IPS DF 4.7 (cell line): ENCODE results near the gene CPSF4.
"Not testable (repeated sequence)": the region's sequence is repeated elsewhere in the genome, so short reads cannot be mapped to it uniquely, and the experiment has no call there.

ENCODE experiments used
- DNase-seq: peaks from one replicate; pipeline ENCODE4 v3.0.0-alpha.2; 2013; ENCODE audit warnings: low spot score; ENCODE audit errors: extremely low read depth

The CPSF4 gene

DNA sequence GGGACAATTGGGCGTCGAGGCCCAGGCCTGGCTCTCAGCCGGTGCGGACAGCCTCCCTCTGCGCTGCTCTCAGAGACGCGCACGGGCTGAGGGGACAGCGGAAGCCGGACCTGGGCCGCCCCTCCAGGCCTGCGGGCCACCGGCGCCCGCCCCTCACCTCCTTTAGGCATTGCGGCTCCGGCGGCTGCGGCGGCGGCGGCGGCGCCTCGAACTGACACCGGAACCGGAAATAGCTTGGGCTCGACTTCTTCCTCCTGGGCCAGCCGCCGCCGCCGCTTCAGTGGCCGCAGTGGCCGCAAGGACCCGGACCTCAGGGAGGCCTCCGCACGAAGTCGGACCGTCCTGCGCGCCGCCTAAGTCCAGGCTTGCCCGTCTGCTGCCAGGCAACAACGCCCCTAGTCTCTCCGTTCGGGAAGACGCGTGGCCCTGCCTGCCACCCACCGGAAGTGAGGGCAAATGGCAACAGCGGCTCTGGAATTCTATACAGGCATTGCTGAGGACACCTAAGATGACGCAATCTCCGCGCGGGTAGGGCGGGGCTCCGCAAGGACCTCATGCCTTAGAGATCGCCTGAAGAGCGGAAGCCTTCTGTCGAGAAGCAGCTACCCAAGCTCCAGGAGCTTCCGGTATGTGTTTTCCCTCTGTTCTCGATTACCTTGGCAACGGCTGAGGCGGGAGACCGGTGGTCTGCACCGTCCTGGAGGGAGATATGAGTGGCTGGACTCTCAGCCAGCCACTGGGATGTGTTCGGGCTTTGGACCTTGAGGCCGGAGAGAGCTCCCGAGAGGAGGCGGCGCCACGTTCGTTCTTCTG is 30.2 kb upstream of the CPSF4 start, which contains the start of the genes BUD31 and PDAP1:
TSS of gene BUD31 (plus strand) at position 591 of the 813 bp plus-strand sequence. CDS start 2,124 bp downstream, outside the sequence.
TSS of gene PDAP1 (minus strand) at position 219 of the 813 bp plus-strand sequence. CDS start at position 170, 49 bp downstream.
- peak; percentile 69 for DNase-seq

DNA sequence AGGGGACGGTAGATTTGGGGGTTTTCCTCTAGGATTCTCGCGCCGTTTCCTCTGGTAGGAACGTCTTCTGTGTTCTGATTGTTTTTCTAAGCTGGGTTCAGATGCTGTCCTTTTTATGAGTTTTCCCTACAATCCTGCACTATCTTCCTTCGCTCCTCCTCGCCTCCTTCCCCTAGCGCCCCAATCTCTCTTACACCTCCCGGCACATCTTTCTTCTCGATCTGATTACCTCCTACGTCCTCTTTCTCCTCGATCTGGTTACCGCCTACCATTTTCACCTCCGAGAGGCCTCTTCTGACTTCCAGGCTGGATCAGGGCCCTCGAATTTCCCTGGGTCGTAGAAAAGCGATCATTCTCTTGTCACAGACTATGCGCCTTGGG is 29.6 kb upstream of the CPSF4 start:
- no peak for DNase-seq

DNA sequence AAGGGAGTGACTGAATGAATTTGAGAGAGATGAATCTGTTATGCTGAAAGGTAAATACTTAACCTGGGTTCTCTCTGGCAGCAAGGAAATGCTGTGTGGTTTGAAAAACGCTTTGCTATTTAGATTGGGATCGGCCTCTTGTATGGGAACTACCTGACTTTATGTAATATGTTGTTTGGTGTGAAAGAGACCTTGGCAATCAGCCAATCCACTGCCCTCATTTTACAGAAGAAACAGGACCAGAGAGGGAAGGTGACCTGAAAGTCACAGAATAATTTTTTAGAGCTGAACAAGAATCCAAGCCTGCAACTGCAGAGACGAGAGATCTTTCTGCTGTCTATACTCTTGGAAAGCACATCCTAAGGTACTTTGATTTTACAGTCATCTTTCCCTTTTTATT is 28.9 kb upstream of the CPSF4 start:
- no peak for DNase-seq

DNA sequence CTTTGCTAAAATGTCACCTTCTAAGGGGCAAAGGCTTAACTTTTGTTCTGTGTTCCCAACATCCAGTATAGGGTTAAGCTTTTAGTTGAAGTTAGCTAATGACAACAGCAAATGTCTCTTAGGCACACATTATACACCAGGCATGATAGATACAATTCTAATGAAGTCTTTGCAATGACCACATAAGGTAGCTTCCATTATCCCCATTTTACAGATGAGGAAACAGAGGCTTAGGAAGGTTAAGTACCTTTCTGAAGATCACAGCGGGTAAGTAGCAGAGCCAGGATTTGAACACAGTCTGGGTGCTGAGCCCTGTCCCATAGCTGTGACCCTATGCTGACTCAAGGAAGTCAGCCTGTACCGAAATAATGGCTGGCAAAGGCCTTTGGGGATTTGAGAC is 28.1 kb upstream of the CPSF4 start:
- DNase-seq: no peak

DNA sequence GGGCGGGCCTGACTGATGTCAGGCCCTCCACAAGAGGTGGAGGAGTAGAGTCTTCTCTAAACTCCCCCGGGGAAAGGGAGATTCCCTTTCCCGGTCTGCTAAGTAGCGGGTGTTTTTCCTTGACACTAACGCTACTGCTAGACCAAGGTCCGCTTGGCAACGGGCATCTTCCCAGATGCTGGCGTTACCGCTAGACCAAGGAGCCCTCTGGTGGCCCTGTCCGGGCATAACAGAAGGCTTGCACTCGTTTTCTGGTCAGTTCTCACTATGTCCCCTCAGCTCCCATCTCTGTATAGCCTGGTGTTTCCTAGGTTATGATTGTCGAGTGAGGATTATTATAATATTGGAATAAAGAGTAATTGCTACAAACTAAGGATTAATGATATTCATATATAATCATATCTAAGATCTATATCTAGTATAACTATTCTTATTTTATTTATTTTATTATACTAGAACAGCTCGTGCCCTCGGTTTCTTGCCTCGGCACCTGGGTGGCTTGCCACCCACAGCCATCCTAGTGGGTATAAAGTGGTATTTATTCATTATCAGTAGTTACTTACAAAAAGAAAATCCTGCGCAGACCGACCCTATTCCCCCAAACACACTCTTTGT is 23.1 kb upstream of the CPSF4 start:
- not testable (repeated sequence) for DNase-seq

DNA sequence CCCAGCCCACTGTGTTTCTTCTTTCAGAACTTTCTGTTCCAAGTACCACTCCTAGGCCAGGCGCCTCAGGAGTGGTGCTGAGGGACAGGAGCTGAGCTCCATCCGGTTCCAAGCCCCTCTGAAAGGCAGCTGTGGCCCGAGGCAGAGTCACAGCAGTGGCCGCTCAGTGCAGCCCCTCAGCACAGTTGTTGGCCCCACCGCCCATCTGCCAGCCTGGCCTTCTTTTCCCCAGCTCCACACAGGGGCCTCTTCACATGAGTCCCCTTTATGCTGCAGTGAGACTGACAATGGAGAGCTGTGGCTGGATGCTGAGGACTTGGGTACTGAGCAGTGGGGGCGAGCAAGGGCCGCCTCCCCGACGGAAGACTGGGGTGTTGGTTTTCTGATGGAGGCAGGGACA is 20.5 kb upstream of the CPSF4 start:
- DNase-seq: no peak

DNA sequence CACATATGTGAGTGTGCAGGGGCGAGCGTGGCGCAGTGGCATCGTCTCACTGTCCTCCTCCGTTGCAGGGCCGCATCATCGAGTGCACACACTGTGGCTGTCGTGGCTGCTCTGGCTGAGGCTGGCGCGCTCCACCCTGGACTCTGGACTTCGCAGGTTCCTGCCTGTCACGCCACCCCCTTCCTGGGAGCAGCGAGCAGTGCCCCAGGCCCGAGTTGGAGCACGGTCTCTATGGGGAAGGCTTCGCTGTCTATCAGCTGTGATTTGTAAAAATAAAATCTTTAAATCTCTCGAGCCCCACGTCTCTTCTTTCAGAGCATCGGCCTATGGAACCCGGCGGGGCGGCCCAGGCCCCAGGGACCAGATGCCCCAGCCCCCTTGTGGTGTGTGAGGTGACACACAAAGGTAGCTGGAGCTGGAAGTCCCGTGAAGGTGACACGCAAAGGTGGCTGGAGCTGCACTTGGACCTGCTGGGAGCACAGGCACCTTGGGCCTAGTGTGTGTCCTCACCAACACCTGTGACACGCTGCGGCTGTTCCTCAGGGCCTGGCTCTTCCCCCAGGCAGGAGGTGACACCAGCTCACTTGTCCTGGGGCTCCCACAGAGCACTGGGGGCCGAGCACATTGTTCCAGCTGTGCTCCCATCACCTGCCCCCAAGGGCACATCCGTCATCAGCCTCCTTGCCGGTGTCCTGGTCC is 19.3 kb upstream of the CPSF4 start:
- DNase-seq: no peak

DNA sequence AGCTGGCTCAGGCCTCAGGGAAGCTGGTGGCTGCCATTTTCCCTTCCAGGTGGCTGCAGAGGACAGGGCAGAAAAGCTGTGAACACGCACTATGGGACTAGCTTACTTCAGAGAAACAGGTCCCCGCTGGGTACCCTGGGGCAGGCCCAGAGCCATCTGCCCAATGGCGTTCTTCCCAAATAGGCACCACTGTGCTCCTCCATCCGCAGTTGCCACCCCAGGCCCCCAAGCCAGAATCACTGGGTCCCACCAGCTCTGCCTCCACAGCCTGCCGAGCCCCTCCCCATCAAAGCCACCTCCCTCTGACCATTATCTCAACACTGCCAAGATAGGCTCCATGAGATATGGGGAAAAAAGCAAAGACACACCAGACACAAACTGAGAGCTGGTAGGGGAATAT is 18.5 kb upstream of the CPSF4 start:
- no peak for DNase-seq

DNA sequence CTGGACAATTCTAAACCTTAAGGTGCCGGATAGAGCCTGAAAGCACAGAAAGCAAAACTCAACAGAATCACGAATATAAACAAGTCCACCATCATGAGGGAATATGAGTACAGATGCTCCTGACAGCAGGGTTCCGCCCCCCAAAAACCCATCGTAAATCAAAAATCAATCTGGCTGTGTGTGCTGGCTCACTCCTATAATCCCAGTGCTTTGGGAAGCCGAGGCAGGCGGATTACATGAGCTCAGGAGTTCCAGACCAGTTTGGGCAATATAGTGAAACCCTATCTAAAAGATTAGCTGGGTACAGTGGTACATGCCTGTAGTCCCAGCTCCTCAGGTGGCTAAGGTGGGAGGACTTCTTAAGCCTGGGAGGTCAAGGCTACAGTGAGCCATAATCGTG is 17.8 kb upstream of the CPSF4 start:
- no peak for DNase-seq

DNA sequence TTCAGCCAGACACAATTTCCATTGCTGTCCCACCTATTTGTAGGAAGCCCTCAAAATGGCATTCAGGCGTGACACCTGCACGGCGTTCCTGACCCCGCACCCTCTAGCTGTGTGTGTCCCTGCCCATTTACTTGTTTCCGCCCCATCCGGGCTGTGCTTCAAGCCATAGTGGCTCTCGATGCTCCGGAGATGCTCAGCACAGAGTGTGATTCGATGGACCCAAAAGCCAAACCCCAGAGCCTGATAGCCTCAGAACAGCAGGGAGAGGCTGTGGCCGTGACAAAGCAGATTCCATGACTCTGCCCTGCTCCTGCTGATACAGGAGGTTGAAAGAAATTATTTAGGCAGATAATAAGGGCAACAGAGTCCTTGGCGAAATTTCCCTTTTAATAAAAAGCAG is 16.6 kb upstream of the CPSF4 start:
- no peak for DNase-seq

DNA sequence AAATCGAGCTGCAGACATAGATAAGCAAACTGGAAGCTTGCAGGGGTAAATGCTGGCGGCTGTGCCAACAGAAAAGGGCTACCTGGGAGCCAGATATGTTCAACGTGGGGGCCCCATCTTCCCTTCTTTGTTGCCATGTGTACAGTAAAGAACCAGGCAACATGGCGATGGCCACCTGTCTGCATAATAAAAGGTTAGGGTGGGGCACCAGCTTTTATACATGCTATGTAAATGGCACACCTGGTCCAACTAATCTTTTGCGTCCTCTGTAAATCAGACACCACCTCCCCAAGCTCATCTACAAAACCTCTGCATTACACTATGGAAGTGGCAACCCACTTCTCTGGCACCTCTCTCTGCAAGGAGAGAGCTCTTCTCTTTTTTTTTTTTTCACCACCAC is 16.1 kb upstream of the CPSF4 start:
- no peak for DNase-seq

DNA sequence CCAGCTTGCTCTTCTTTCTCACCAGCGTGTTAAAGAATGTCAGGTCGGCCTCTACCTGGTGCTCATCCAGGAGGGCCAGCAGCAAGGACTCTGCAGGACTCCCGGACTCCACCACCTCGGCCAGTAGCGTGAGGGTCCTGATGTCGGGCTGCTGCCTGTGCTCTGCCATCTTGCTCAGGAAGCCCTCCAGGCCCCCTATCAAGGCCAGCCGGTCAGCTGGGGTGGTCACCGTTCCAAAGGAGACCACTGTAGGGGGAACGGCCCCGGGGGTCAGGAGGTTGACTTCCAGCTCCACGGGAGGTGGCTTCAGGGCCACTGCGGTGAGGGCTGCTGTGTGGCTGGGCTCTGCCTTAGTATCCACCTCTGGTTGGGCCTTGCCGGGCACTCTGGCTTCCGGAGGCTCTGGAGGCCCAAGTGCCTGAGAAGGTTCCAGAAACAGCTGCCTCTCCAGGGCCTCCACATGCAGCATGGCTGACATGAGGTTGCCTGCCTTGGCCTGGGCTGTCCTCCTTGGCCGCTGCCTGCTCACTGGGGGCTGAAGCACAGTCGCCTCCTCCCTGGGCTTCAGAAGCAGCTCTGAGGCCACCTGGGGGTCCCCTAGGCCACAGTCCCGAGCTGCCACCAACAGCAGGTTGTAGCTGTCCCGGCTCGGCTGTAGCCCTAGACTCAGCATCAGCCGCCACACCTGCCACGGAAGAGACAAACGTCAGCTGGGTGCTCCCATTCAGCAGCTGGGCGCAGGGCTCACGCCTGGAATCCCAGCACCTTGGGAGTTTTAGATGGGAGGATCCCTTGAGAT is 13.6 kb upstream of the CPSF4 start:
- no peak for DNase-seq

DNA sequence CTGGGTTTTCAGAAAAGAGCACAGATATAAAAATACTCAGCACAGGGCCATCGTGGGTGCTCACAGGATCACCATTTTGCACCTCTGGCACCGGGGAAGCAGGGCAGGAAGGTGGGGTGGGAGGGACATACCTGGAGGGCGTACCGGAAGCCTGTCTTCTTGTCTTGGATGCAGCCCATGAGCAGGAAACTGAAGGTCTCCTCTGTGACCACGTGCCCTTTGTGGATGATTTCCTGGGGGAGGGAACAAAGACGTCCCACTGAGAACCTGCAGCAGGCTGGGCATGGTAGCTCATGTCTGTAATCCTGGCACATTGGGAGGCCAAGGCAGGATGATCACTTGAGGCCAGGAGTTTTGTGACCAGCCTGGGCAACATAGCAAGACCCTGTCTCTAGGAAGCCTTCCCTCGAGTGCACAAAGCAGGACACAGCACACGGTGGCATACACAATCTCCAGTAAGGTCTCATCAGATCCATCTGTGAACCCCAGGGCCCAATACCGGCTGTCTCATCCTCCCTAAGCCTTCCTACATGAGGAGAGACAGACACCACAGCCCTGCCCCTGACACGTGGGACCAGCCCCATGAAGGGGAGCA is 9.7 kb upstream of the CPSF4 start:
- no peak for DNase-seq

DNA sequence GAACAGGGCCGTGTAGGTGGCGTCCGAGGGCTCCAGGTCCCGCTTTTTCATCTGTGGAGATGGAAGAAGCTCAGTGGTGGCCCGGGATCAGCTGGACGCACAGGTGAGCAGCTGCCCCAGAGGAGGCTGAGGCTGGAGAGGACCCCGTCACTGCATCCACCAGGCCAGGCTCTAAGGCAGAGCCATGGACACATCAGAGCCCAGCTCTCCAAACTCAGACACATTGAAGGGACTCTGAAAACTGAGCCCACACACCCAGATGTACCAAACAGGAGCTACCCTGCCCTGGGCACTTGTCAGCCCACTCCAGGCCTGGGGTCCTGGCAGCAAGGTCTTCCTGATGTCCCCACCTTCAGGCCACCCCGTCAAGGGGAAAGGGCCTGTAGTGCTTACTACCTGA is 9.0 kb upstream of the CPSF4 start:
- no peak for DNase-seq

DNA sequence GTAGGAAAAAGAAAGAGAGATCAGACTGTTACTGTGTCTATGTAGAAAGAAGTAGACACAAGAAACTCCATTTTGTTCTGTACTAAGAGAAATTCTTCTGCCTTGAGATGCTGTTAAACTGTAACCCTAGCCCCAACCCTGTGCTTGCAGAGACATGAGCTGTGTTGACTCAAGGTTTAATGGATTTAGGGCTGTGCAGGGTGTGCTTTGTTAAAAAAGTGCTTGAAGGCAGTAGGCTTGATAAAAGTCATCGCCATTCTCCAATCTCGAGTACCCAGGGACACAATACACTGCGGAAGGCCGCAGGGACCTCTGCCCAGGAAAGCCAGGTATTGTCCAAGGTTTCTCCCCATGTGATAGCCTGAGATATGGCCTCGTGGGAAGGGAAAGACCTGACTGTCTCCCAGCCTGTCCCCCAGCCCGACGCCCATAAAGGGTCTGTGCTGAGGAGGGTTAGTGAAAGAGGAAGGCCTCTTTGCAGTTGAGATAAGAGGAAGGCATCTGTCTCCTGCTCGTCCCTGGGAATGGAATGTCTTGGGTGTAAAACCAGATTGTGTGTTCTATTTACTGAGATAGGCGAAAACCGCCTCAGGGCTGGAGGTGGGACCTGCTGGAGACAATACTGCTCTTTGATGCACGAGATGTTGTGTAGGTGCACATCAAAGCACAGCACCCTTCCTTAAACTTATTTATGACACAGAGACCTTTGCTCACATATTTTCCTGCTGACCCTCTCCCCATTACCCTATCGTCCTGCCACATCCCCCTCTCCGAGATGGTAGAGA is 6.8 kb upstream of the CPSF4 start:
- not testable (repeated sequence) for DNase-seq

DNA sequence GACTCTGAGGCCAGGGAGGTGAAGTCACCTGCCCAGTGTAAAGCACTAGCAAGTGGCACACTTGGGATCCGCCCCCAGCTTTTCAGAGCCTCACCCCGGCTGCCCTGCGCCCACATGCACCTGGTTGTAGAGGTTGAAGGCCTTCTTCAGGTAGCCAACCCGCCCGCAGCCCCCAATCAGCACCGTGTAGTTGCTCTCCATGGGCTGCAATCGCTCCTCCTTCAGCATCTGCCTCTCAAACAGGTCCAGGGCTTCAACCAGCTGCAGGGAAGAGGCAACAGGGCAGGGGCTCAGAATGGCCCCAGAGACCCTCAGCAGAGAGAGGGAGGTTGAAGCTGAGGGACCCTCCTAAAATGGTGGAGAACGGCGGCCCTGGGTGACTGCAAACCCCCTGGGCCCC is 5.6 kb upstream of the CPSF4 start:
- no peak for DNase-seq

DNA sequence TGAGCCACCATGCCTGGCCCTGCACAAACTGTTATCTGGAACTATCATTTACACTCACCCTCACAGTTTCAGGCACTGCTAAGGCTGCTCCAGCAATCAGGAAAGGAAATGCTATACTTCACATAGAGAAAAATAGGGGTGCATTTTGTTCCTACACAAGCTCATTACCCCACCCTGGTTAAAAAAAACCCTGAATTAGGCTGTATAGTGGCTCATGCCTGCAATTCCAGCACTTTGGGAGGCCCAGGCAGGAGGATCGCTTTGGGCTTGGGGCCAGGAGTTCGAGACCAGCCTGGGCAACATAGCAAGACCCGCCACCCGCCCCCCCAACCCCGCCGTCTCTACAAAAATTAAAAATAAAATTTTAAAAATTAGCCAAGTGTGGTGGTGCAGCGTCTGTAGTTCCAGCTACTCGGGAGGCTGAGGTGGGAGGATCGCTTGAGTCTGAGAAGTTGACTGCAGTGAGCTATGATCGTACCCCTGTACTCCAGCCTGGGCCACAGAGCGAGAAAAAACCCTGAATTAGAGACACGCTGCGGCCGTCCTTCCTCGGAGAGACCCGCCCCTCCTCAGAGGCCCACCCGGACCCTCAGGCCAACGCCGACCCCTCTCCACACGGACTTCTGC is 684 bp upstream of the CPSF4 start:
- no peak for DNase-seq

DNA sequence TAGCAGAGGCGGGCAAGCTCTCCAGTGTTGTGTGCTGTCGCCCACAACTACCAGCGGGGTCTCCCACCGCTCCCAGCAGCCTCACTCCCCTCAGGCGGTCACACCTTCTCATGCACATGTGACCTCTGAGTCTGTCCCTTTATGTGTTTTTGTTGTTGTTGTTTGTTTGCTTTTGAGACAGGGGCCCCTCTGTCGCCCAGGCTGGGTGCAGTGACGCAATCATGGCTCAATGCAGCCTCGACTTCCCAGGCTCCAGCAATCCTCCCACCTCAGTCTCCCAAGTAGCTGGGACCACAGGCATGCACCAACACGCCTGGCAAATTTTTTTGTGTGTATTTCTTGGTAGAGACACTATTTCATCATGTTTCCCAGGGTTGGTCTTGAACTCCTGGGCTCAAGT is 1.5 kb downstream of the CPSF4 start:
- no peak for DNase-seq

DNA sequence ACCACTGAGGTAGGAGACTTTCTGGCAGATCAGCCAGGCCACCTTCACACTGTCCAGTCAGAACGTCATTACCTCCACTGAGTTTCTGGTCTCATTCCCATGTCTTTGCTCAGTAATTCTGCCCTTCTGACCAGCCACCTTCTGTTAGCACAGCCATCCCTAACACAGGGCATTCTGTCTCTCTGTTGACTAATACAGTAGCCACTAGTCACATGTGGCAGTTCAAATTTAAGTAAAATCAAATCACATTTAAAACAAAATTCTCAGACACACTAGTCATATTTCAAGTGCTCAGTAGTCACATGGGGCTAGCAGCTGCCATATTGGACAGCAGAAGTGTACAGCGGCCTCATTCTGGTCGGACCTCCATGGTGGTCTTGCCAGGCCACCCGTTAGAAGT is 7.4 kb downstream of the CPSF4 start:
- no peak for DNase-seq

DNA sequence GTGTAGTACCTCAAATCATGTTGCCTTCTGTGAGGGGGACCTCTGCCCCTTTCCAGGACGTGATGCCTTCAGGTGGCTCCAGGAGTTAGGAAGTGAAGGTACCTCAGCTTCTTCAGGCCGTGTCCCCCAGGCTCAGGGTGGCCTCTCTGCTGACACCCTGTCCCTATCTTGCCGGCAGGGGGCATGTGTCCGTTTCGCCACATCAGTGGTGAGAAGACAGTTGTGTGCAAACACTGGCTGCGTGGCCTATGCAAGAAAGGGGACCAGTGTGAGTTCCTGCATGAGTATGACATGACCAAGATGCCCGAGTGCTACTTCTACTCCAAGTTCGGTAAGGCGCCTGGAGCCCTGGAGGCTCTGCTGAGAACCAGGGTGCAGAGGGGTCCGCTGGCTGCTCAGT is 9.2 kb downstream of the CPSF4 start:
- no peak for DNase-seq
